SK-N-MC (cell line): Measurements from ENCODE around the gene CCL7.

Experiments used
- EZH2 ChIP-seq: fragments of 200-600 bp; sonication (generic); IDR thresholded peaks from one replicate; pipeline ENCODE4 v1.6.1; 2017; ENCODE audit warnings: antibody characterized with exemption
- POLR2AphosphoS5 ChIP-seq: IDR thresholded peaks from 2 replicates; pipeline ENCODE4 v1.6.1; 2012; ENCODE audit warnings: mild to moderate bottlenecking, low read depth, low read length, borderline replicate concordance

DNA sequence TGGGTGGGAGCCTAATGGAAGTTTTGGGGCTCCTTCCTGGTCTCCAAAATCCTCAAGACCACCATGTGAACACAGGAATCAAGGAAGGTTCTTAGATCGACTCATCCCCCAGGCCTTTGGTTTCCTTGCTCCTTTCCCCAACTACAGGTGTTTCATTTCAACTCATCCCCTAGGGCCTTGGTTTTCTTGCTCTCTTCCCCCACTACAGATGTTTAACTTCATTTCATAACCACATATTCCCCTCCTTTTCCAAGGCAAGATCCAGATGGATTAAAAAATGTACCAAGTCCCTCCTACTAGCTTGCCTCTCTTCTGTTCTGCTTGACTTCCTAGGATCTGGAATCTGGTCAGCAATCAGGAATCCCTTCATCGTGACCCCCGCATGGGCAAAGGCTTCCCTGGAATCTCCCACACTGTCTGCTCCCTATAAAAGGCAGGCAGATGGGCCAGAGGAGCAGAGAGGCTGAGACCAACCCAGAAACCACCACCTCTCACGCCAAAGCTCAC lies 15.3 kb downstream of the CCL7 start, which contains the start of gene CCL11:
- TF ChIP-seq POLR2AphosphoS5 (no peak), EZH2 (no peak)
